ENCODE measurements around the gene RNF149.
"Not testable (repeated sequence)": the region's sequence is repeated elsewhere in the genome, so short reads cannot be mapped to it uniquely, and the experiment has no call there.

RNF149 gene

DNA sequence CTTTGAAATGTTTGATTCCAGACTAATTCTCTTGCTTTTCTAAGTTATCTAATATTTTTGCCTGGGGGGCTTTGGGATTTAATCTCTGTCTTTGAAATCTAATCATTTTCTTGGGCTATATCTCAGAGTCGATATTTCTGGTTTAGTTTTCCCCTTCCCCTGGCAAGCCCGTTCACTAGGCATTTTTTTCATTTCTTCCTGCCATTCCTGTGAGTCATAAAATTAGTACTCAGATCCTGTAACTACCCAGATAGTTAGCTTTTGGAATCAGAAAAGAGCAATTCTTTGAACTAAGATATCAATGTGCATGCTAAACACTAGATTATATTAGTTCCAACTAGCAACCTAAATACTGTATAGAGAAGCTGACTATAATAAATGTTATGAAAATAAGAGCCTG is 29.4 kb upstream of the RNF149 start:
- no peak for TF ChIP-seq POLR2A (IDR thresholded peaks at IDR 0.05; ENCODE audit: low read depth, low read length)
- no peak for TF ChIP-seq PAX5 (IDR thresholded peaks at IDR 0.05; ENCODE audit: insufficient read depth, low read length, severe bottlenecking)
- TF ChIP-seq POLR2AphosphoS5 (IDR thresholded peaks at IDR 0.05; ENCODE audit: low read depth, low read length): no peak
- no peak for FAIRE-seq
- DNase-seq (ENCODE audit: insufficient read length, low spot score): no peak

DNA sequence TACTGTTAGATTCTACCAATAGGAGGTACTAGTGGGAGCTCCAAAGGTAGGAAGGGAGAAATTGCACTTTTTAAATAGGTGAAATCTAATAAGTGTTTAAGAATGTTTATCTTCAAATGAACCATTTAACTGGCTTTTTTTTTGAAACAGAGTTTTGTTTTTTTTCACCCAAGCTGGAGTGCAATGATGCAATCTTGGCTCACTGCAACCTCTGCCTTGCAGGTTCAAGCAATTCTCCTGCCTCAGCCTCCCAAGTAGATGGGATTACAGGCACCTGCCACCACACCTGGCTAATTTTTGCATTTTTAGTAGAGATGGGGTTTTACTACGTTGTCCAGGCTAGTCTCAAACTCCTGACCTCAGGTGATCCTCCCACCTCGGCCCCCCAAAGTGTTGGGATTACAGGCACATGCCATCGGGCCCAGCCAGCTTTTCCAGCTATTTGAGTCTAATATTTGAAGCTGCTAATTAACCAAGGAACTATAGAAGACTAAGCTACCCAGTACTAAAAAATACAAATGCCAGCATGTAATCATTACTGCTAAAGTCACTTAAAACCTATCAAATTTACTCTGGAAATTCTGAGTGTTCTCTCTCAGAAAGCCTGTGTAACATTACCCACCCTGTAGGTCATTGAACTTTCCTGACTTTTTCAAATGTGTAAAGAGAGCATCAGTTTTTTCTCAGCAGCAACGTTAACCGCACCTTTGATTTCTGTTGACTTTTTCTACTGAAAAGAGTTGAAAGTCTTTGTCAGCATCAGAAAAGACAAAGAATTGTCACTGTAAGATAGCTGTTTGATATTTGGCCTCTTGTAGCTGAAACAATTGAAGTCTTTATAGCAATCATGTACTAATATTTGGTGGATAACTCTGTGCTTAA is 24.6 kb upstream of the RNF149 start:
- TF ChIP-seq TAF1 (IDR thresholded peaks at IDR 0.05; ENCODE audit: low read depth, low read length): no peak
- TF ChIP-seq PAX5 (IDR thresholded peaks at IDR 0.05; ENCODE audit: insufficient read depth, low read length, severe bottlenecking): no peak
- TF ChIP-seq SPI1 (IDR thresholded peaks at IDR 0.05; ENCODE audit: low read depth, low read length): no peak
- TF ChIP-seq POU2F2 (IDR thresholded peaks at IDR 0.05; ENCODE audit: low read depth, low read length): no peak
- TF ChIP-seq POLR2A (IDR thresholded peaks at IDR 0.05; ENCODE audit: low read depth, low read length): no peak
- TF ChIP-seq POLR2AphosphoS5 (IDR thresholded peaks at IDR 0.05; ENCODE audit: low read depth, low read length): no peak
- FAIRE-seq: no peak
- no peak for DNase-seq (ENCODE audit: insufficient read length, low spot score)

GRCh38 chr2:101331202-101331601 is 22.7 kb upstream of the RNF149 start:
- DNase-seq (ENCODE audit: insufficient read length, low spot score) (no peak), FAIRE-seq (no peak)
- no peak for TF ChIP-seq TAF1 (IDR thresholded peaks at IDR 0.05; ENCODE audit: low read depth, low read length)
- no peak for TF ChIP-seq PAX5 (IDR thresholded peaks at IDR 0.05; ENCODE audit: insufficient read depth, low read length, severe bottlenecking)
- no peak for TF ChIP-seq POLR2A (IDR thresholded peaks at IDR 0.05; ENCODE audit: low read depth, low read length)
- TF ChIP-seq POLR2AphosphoS5 (IDR thresholded peaks at IDR 0.05; ENCODE audit: low read depth, low read length): no peak
- TF ChIP-seq POU2F2 (IDR thresholded peaks at IDR 0.05; ENCODE audit: low read depth, low read length): no peak
- TF ChIP-seq SPI1 (IDR thresholded peaks at IDR 0.05; ENCODE audit: low read depth, low read length): no peak

DNA sequence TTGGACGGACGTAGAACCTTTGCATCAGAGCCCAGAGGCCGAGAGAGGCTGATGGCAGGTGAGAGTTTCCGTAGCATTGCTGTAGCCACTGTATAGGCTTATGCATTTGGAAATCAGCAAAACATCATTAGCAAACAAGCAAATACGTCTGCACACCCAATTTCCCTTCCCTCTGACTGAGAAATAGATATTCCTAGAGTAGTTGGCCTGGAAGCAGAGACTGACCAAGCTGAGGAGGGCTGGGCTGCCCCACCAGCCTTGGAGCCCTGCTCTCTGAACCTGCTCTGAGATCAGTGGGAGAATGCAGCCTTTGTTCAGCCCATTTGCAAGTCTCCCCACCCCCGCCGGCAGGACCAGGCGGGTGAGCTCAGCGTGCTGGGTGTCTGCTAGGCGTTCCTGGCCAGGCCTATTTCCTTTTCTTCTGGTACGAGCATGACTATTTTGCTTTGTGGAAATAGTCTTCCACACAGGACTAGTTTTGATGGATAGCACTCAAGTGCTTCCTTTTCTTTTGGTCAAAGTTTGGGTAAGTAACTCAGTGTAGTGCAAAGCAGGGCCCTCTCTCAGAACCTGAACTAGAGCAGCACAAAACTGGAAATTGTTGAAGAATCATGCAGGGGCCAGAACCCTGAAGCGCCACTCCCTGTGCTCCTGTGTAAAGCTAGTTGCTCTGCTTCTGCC is 21.9 kb upstream of the RNF149 start:
- no peak for FAIRE-seq
- TF ChIP-seq PAX5 (IDR thresholded peaks at IDR 0.05; ENCODE audit: insufficient read depth, low read length, severe bottlenecking): no peak
- TF ChIP-seq TAF1 (IDR thresholded peaks at IDR 0.05; ENCODE audit: low read depth, low read length): no peak
- no peak for TF ChIP-seq POLR2A (IDR thresholded peaks at IDR 0.05; ENCODE audit: low read depth, low read length)
- no peak for TF ChIP-seq POU2F2 (IDR thresholded peaks at IDR 0.05; ENCODE audit: low read depth, low read length)
- no peak for TF ChIP-seq SPI1 (IDR thresholded peaks at IDR 0.05; ENCODE audit: low read depth, low read length)
- TF ChIP-seq POLR2AphosphoS5 (IDR thresholded peaks at IDR 0.05; ENCODE audit: low read depth, low read length): no peak

GRCh38 chr2:101329026-101329425 is 20.5 kb upstream of the RNF149 start:
- FAIRE-seq: no peak
- DNase-seq (ENCODE audit: insufficient read length, low spot score): no peak
- no peak for TF ChIP-seq POLR2A (IDR thresholded peaks at IDR 0.05; ENCODE audit: low read depth, low read length)
- TF ChIP-seq POU2F2 (IDR thresholded peaks at IDR 0.05; ENCODE audit: low read depth, low read length): no peak
- TF ChIP-seq PAX5 (IDR thresholded peaks at IDR 0.05; ENCODE audit: insufficient read depth, low read length, severe bottlenecking): no peak
- no peak for TF ChIP-seq SPI1 (IDR thresholded peaks at IDR 0.05; ENCODE audit: low read depth, low read length)
- TF ChIP-seq TAF1 (IDR thresholded peaks at IDR 0.05; ENCODE audit: low read depth, low read length): no peak
- TF ChIP-seq POLR2AphosphoS5 (IDR thresholded peaks at IDR 0.05; ENCODE audit: low read depth, low read length): no peak

More for the DNA sequence above, 21.9 kb upstream of the RNF149 start:
- no peak for DNase-seq (ENCODE audit: insufficient read length, low spot score)

DNA sequence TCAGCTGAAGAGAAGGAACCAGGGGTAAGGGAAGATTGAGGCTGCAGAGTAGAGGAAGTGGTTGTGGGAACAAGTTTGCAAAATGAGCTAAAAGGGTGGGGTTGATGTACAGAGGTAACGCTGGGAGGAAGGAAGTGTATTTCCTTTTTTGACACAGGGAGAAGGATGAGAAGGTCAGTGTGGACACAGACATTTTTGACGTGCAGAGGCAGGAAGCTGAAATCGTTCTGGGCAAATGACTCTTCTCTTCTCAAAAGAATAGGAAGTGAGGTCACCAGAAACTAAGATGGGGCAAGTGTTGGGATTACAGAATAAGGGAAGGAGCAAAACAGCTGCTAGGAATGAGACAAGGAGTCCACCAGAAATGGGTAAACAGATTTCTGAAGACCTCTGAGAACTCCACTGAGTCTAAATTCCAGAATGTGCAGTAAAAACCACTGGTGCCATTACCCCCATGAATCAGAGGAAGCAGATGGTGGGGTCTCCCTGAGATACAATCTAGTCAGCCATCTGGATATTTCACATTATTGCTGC is 20.0 kb upstream of the RNF149 start:
- DNase-seq (ENCODE audit: insufficient read length, low spot score) (no peak), FAIRE-seq (no peak)
- TF ChIP-seq PAX5 (IDR thresholded peaks at IDR 0.05; ENCODE audit: insufficient read depth, low read length, severe bottlenecking) (no peak), POU2F2 (IDR thresholded peaks at IDR 0.05; ENCODE audit: low read depth, low read length) (no peak), SPI1 (IDR thresholded peaks at IDR 0.05; ENCODE audit: low read depth, low read length) (no peak), POLR2A (IDR thresholded peaks at IDR 0.05; ENCODE audit: low read depth, low read length) (no peak), TAF1 (IDR thresholded peaks at IDR 0.05; ENCODE audit: low read depth, low read length) (no peak), POLR2AphosphoS5 (IDR thresholded peaks at IDR 0.05; ENCODE audit: low read depth, low read length) (no peak)

DNA sequence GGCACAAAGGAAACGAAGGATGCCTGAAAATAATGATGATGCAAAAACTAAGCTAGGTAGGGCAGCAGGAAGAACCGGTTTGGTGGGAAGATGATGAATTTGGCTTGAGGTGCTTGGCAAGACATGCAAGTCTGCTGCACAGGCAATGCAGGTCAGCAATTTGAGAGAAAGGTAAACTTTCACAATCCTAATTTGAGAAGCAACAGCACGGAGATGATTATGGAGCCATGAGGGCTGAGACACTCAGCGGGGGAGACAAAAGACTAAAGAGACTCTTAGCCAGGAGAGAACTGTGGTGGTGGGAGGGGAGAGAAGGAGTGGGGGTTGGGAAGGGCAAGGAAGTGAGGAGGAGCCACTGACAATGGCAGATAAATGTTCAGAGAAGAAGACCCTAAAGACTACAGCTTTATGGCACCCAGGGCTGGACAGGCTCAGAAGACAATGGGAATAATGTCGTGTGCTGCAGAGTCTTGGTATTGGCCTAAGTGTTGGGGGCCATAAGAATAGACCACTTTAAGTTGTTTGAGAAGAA is 19.4 kb upstream of the RNF149 start:
- FAIRE-seq (no peak), DNase-seq (ENCODE audit: insufficient read length, low spot score) (no peak)
- TF ChIP-seq PAX5 (IDR thresholded peaks at IDR 0.05; ENCODE audit: insufficient read depth, low read length, severe bottlenecking): no peak
- no peak for TF ChIP-seq POU2F2 (IDR thresholded peaks at IDR 0.05; ENCODE audit: low read depth, low read length)

- FAIRE-seq: no peak
Observed at GRCh38 chr2:101325425-101325824, 16.9 kb upstream of the RNF149 start.

GRCh38 chr2:101316568-101316967 is 8.1 kb upstream of the RNF149 start:
- DNase-seq (ENCODE audit: insufficient read length, low spot score); FAIRE-seq: not testable (repeated sequence)

More at GRCh38 chr2:101325425-101325824, 16.9 kb upstream of the RNF149 start:
- no peak for TF ChIP-seq PAX5 (IDR thresholded peaks at IDR 0.05; ENCODE audit: insufficient read depth, low read length, severe bottlenecking)
- TF ChIP-seq TAF1 (IDR thresholded peaks at IDR 0.05; ENCODE audit: low read depth, low read length): no peak
- no peak for TF ChIP-seq SPI1 (IDR thresholded peaks at IDR 0.05; ENCODE audit: low read depth, low read length)
- no peak for TF ChIP-seq POLR2A (IDR thresholded peaks at IDR 0.05; ENCODE audit: low read depth, low read length)
- no peak for TF ChIP-seq POLR2AphosphoS5 (IDR thresholded peaks at IDR 0.05; ENCODE audit: low read depth, low read length)
- TF ChIP-seq POU2F2 (IDR thresholded peaks at IDR 0.05; ENCODE audit: low read depth, low read length): no peak
- DNase-seq (ENCODE audit: insufficient read length, low spot score): no peak
